GM23248 (cell line): ENCODE measurements around the gene DAG1.

Experiments
- EZH2 ChIP-seq: fragments of 200-600 bp; sonication (generic); IDR thresholded peaks from 2 replicates; pipeline ENCODE4 v1.6.1; 2018; ENCODE audit warnings: antibody characterized with exemption, mild to moderate bottlenecking; ENCODE audit not compliant: insufficient read depth, poor library complexity, severe bottlenecking
- EZH2phosphoT487 ChIP-seq: fragments of 200-600 bp; sonication (generic); IDR thresholded peaks from 2 replicates; pipeline ENCODE4 v1.6.1; 2018; ENCODE audit warnings: antibody characterized with exemption, moderate library complexity, mild to moderate bottlenecking, low read depth; ENCODE audit not compliant: insufficient read depth

DNA sequence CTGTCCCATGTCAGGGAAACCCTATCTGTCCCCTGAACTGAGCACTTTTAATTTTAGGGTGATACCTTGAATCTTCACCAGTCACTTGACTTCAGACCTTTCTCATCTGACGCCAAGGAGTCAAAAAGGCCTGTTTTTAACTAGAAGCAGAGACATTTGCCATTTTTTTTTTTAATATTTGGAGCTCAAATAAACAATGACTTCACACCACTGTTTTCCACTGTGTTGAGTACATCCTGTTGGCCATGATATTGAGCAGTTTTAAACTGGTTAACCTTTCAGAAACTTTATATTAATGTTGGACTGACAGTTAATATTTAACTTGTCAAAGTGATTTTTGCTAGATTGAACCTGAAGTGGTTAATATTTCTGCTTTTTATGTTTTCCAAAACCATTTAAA is 28.2 kb downstream of the DAG1 start:
- TF ChIP-seq EZH2 = no peak
- no peak for TF ChIP-seq EZH2phosphoT487
